GM18517 (cell line): Measurements from ENCODE around the gene TMEM204.

Experiments
- ATAC-seq: cut with Tn5 transposase; IDR thresholded peaks from one replicate; pipeline ENCODE4 v1.9.1; 2021; ENCODE audit warnings: mild to moderate bottlenecking, moderate library complexity; ENCODE audit not compliant: unreplicated experiment

Gene TMEM204

GRCh38 chr16:1533443-1533951, at the start of gene TMEM204:
Gene TMEM204 (plus strand): TSS chr16:1533666. CDS start chr16:1534276, 610 bp downstream.
- no peak for ATAC-seq

GRCh38 chr16:1485847-1486496, 47.5 kb upstream of the TMEM204 start:
- no peak for ATAC-seq

- no peak for ATAC-seq
Measured at GRCh38 chr16:1486551-1487390, 46.7 kb upstream of the TMEM204 start.

GRCh38 chr16:1487395-1488053, 45.9 kb upstream of the TMEM204 start:
- no peak for ATAC-seq

- no peak for ATAC-seq
Measured at GRCh38 chr16:1488054-1488601, 45.3 kb upstream of the TMEM204 start.

GRCh38 chr16:1488619-1489018, 44.8 kb upstream of the TMEM204 start, which contains the start of gene PTX4:
Gene PTX4 (minus strand): TSS chr16:1488944. CDS start chr16:1488909, 35 bp downstream.
- no peak for ATAC-seq

GRCh38 chr16:1489077-1489476, 44.4 kb upstream of the TMEM204 start:
- no peak for ATAC-seq

- no peak for ATAC-seq
Measured at GRCh38 chr16:1491327-1491726, 42.1 kb upstream of the TMEM204 start.

GRCh38 chr16:1492082-1492922, 41.2 kb upstream of the TMEM204 start:
- ATAC-seq: no peak

GRCh38 chr16:1492923-1493745, 40.3 kb upstream of the TMEM204 start, which contains the start of gene TELO2:
Gene TELO2 (plus strand): TSS chr16:1493360. CDS start chr16:1494282, 922 bp downstream.
- no peak for ATAC-seq

- no peak for ATAC-seq
Measured at GRCh38 chr16:1493746-1494094, 39.7 kb upstream of the TMEM204 start.

- ATAC-seq: no peak
Measured at GRCh38 chr16:1494129-1494640, 39.3 kb upstream of the TMEM204 start.

- ATAC-seq: no peak
Measured at GRCh38 chr16:1494711-1495110, 38.8 kb upstream of the TMEM204 start.

GRCh38 chr16:1495211-1495888, 38.1 kb upstream of the TMEM204 start:
- no peak for ATAC-seq

- ATAC-seq: no peak
Measured at GRCh38 chr16:1495889-1496262, 37.6 kb upstream of the TMEM204 start.

GRCh38 chr16:1496464-1496863, 37.0 kb upstream of the TMEM204 start:
- ATAC-seq: no peak

- no peak for ATAC-seq
Measured at GRCh38 chr16:1497014-1497598, 36.4 kb upstream of the TMEM204 start.
